GM23338 (cell line): ENCODE data around the gene PPP2R1B. TPM values are rescaled to one million over a fixed set of nuclear protein-coding genes. Genes with fewer than 3 reads are reported as not detected.

Experiments used
- ATAC-seq: fragments of 200-7000 bp; cut with Tn5 transposase; 3 replicates; pipeline ENCODE4 v1.9.1; 2020
- DNase-seq: peaks from one replicate; pipeline ENCODE4 v3.0.0-alpha.2; 2015; ENCODE audit warnings: low spot score
- H2AFZ ChIP-seq: fragments of 200-600 bp; sonication (generic); 2 replicates; pipeline ENCODE4 v1.8.0; 2016; ENCODE audit warnings: antibody characterized with exemption, mild to moderate bottlenecking, moderate library complexity
- H3F3A ChIP-seq: fragments of 200-600 bp; sonication (generic); replicated peaks from 2 replicates; pipeline ENCODE4 v1.8.0; 2017; ENCODE audit warnings: antibody characterized with exemption, mixed run types, low read depth
- H3K27ac ChIP-seq: fragments of 200-600 bp; sonication (generic); 2 replicates; pipeline ENCODE4 v1.6.1; 2016; ENCODE audit warnings: low read depth
- H3K27me3 ChIP-seq: fragments of 200-600 bp; sonication (generic); 2 replicates; pipeline ENCODE4 v1.8.0; 2016; ENCODE audit warnings: mild to moderate bottlenecking, mixed run types, moderate library complexity; ENCODE audit not compliant: insufficient read depth
- H3K36me3 ChIP-seq: fragments of 200-600 bp; sonication (generic); 2 replicates; pipeline ENCODE4 v1.8.0; 2016; ENCODE audit warnings: mild to moderate bottlenecking; ENCODE audit not compliant: insufficient read depth
- H3K4me1 ChIP-seq: fragments of 200-600 bp; sonication (generic); 2 replicates; pipeline ENCODE4 v1.8.0; 2016; ENCODE audit warnings: mild to moderate bottlenecking, moderate library complexity; ENCODE audit not compliant: insufficient read depth
- H3K4me2 ChIP-seq: fragments of 200-600 bp; sonication (generic); 2 replicates; pipeline ENCODE4 v1.7.1; 2017; ENCODE audit warnings: mixed run types
- H3K4me3 ChIP-seq: fragments of 200-600 bp; sonication (generic); 2 replicates; pipeline ENCODE4 v1.6.1; 2016; ENCODE audit warnings: mixed run types
- H3K79me2 ChIP-seq: fragments of 200-600 bp; sonication (generic); replicated peaks from 2 replicates; pipeline ENCODE4 v1.8.0; 2017; ENCODE audit warnings: mild to moderate bottlenecking; ENCODE audit not compliant: insufficient read depth
- H3K9me2 ChIP-seq: fragments of 200-600 bp; sonication (generic); 2 replicates; pipeline ENCODE4 v1.8.0; 2017; ENCODE audit not compliant: insufficient read depth
- H4K20me1 ChIP-seq: fragments of 200-600 bp; sonication (generic); replicated peaks from 2 replicates; pipeline ENCODE4 v1.8.0; 2017; ENCODE audit warnings: mild to moderate bottlenecking; ENCODE audit not compliant: insufficient read depth
- H3K27ac Mint-ChIP-seq: 2 replicates; pipeline ENCODE4 v1.8.0; 2020; ENCODE audit warnings: inconsistent platforms, mild to moderate bottlenecking, moderate library complexity, mixed read lengths
- H3K27me3 Mint-ChIP-seq: 3 replicates; pipeline ENCODE4 v1.8.0; 2022; ENCODE audit warnings: low read depth, mild to moderate bottlenecking, moderate library complexity, mixed read lengths, inconsistent platforms; ENCODE audit not compliant: insufficient read depth, poor library complexity
- H3K36me3 Mint-ChIP-seq: 3 replicates; pipeline ENCODE4 v1.8.0; 2021; ENCODE audit warnings: low read depth, mild to moderate bottlenecking, inconsistent platforms, moderate library complexity, mixed read lengths
- H3K4me1 Mint-ChIP-seq: 3 replicates; pipeline ENCODE4 v1.8.0; 2020; ENCODE audit warnings: mild to moderate bottlenecking, inconsistent platforms, mixed read lengths
- H3K4me3 Mint-ChIP-seq: 3 replicates; pipeline ENCODE4 v1.8.0; 2021; ENCODE audit warnings: moderate library complexity, mild to moderate bottlenecking, inconsistent platforms, mixed read lengths
- H3K9me3 Mint-ChIP-seq: 3 replicates; pipeline ENCODE4 v1.8.0; 2020; ENCODE audit warnings: moderate library complexity, mild to moderate bottlenecking, inconsistent platforms, mixed read lengths
- CTCF ChIP-seq, 2 experiments: fragments of 200-600 bp in 1 of 2; sonication (generic) in 1 of 2; conservative IDR thresholded peaks; 2 replicates each; pipeline versions ENCODE4 v1.5.1 to v1.6.1; 2016 to 2017; ENCODE audit warnings: antibody characterized with exemption in 2 of 2, low read depth in 2 of 2, mild to moderate bottlenecking in 2 of 2, moderate library complexity in 1 of 2
- ETS1 ChIP-seq: IDR thresholded peaks from 2 replicates; pipeline ENCODE4 v1.6.1; 2016; ENCODE audit warnings: antibody characterized with exemption
- EZH2 ChIP-seq: fragments of 200-600 bp; sonication (generic); IDR thresholded peaks from one replicate; pipeline ENCODE4 v1.8.0; 2017; ENCODE audit warnings: antibody characterized with exemption, mild to moderate bottlenecking, low read depth; ENCODE audit not compliant: unreplicated experiment
- JUNB ChIP-seq: IDR thresholded peaks from one replicate; pipeline ENCODE4 v1.6.1; 2016; ENCODE audit warnings: antibody characterized with exemption; ENCODE audit not compliant: unreplicated experiment
- ZNF114 ChIP-seq: fragments of 250-450 bp; sonication (Bioruptor Pico); IDR thresholded peaks from 2 replicates; pipeline ENCODE4 v1.5.0; 2020; ENCODE audit warnings: mild to moderate bottlenecking, moderate library complexity
- ZNF462 ChIP-seq: fragments of 250-450 bp; sonication (Bioruptor Pico); IDR thresholded peaks from 2 replicates; pipeline ENCODE4 v1.5.0; 2020; ENCODE audit warnings: mild to moderate bottlenecking, moderate library complexity
- polyA plus RNA-seq: library from polyadenylated mRNA; unstranded; fragments of >200 nt; fragmentation: Nextera tagmentation; extraction: Ambion mirVana; gene quantifications from 2 replicates; pipeline ENCODE4 v1.2.1, GENCODE V29; 2016
- total RNA-seq: library from RNA; depleted of rRNA; stranded (reverse); fragments of >200 nt; shearing (Covaris generic); gene quantifications from 2 replicates; pipeline ENCODE4 v1.2.3, GENCODE V29; 2014

Gene PPP2R1B
- total and polyA plus RNA-seq, 2 experiments from 2014 or later: 18.5 to 82.0 TPM

GRCh38 chr11:111715142-111715816 is 50.9 kb downstream of the PPP2R1B start (continued):
- TF ChIP-seq ZNF462 (CRISPR knock-in tag): no peak
- no peak for TF ChIP-seq ETS1
- TF ChIP-seq CTCF (conservative IDR thresholded peaks at IDR 0.05; ENCODE audit: low read depth in 2 of 2): no peak
- TF ChIP-seq ZNF114: no peak

GRCh38 chr11:111714522-111714921 is 51.7 kb downstream of the PPP2R1B start:
- H3F3A ChIP-seq: no peaks in the 10 kb centered on the region
- peaks cover 6% of the 10 kb centered on the region; the same call in 1 of the 2 replicates for H4K20me1 ChIP-seq
- H3K27me3 ChIP-seq: no peaks in the 10 kb centered on the region
- peaks cover 15% of the 10 kb centered on the region; the same call in 2 of the 3 replicates for H3K4me1 Mint-ChIP-seq
- no peak overlapping the region for H3K27ac ChIP-seq
- TF ChIP-seq EZH2: no peak
- TF ChIP-seq JUNB: no peak
- no peak for TF ChIP-seq ETS1
- peaks cover 8% of the 10 kb centered on the region for H3K36me3 Mint-ChIP-seq
- H3K4me2 ChIP-seq: no peak overlapping the region
- DNase-seq: no peak
- no peaks in the 10 kb centered on the region for H3K27me3 Mint-ChIP-seq
- H3K79me2 ChIP-seq: no peaks in the 10 kb centered on the region
- ATAC-seq: no peak
- no peak overlapping the region for H2AFZ ChIP-seq
- no peak overlapping the region for H3K27ac Mint-ChIP-seq
- H3K9me2 ChIP-seq: no peaks in the 10 kb centered on the region
- no peak overlapping the region for H3K4me3 ChIP-seq
- H3K36me3 ChIP-seq: no peaks in the 10 kb centered on the region; the same call in 1 of the 2 replicates
- H3K9me3 Mint-ChIP-seq: no peaks in the 10 kb centered on the region
- no peak overlapping the region for H3K4me3 Mint-ChIP-seq
- H3K4me1 ChIP-seq: peaks cover 10% of the 10 kb centered on the region; the same call in 1 of the 2 replicates
